Ascending aorta (tissue), 2 donors: ENCODE data around the gene AP3B2. TPM values are rescaled to one million over a fixed set of nuclear protein-coding genes. Genes with fewer than 3 reads are reported as not detected.

Experiments
- DNase-seq, 2 donors: peaks; one replicate each; pipeline ENCODE4 v3.0.0-alpha.2; 2019; ENCODE audit warnings: low spot score in 2 of 2
- H3K27ac ChIP-seq, 2 donors: fragments of 200-600 bp; sonication (generic); one replicate each; pipeline ENCODE4 v1.5.1; 2016 to 2017; ENCODE audit warnings: mild to moderate bottlenecking in 1 of 2
- H3K27me3 ChIP-seq: fragments of 200-600 bp; sonication (generic); one replicate; pipeline ENCODE4 v1.5.1; 2017
- H3K36me3 ChIP-seq, 2 donors: fragments of 200-600 bp; sonication (generic); one replicate each; pipeline ENCODE4 v1.5.1; 2016
- H3K4me1 ChIP-seq, 2 donors: fragments of 200-600 bp; sonication (generic); one replicate each; pipeline ENCODE4 v1.5.1; 2016 to 2017; ENCODE audit warnings: mild to moderate bottlenecking in 1 of 2
- H3K4me3 ChIP-seq, 2 donors: fragments of 200-600 bp; sonication (generic); one replicate each; pipeline ENCODE4 v1.5.1; 2016 to 2017; ENCODE audit warnings: mild to moderate bottlenecking in 1 of 2
- H3K9me3 ChIP-seq, 2 donors: fragments of 200-600 bp; sonication (generic); one replicate each; pipeline ENCODE4 v1.5.1; 2016
- CTCF ChIP-seq, 3 experiments: fragments of 200-600 bp in 2 of 3; fragments of 450-650 bp in 1 of 3; sonication (generic) in 2 of 3; IDR thresholded peaks; one replicate each; pipeline ENCODE4 v1.5.1; 2016 to 2019; ENCODE audit warnings: antibody characterized with exemption in 3 of 3, mild to moderate bottlenecking in 1 of 3, moderate library complexity in 1 of 3
- intact Hi-C: fragments of 100-400 bp; cut with DNase I; formaldehyde crosslinking; loops from one replicate; pipeline ENCODE4 v1.15.1; 2023
- total RNA-seq: library from RNA; depleted of rRNA; stranded (reverse); fragments of >200 nt; gene quantifications from one replicate; pipeline ENCODE4 v1.1.0, GENCODE V29; 2016

Gene AP3B2
- total RNA-seq, 1 donor from 2014 or later = not detected

- no peak for TF ChIP-seq CTCF (IDR thresholded peaks at IDR 0.05)
- no peak for DNase-seq
- no peak overlapping the region for H3K27ac ChIP-seq
- H3K4me1 ChIP-seq = peaks cover 5 to 7% of the 10 kb centered on the region in 2 donors
- H3K4me3 ChIP-seq = no peak overlapping the region
- H3K36me3 ChIP-seq = no peaks in the 10 kb centered on the region
- H3K9me3 ChIP-seq = no peaks in the 10 kb centered on the region
- H3K27me3 ChIP-seq = no peaks in the 10 kb centered on the region
- intact Hi-C loops = loop anchor here (2.0 kb wide), 1 partner anchor 40 kb away; the partner anchor contains the start of gene AP3B2
Observed at GRCh38 chr15:82748315-82748714, 38.6 kb upstream of the AP3B2 start.

- no peak for TF ChIP-seq CTCF (IDR thresholded peaks at IDR 0.05)
- Histone ChIP-seq H3K4me1 (no peaks in the 10 kb centered on the region), H3K4me3 (no peak overlapping the region), H3K27me3 (no peaks in the 10 kb centered on the region), H3K9me3 (no peaks in the 10 kb centered on the region), H3K27ac (no peak overlapping the region), H3K36me3 (no peaks in the 10 kb centered on the region)
- intact Hi-C loops = no loop called here
- DNase-seq = no peak
Observed at GRCh38 chr15:82743810-82744209, 34.1 kb upstream of the AP3B2 start.

- no peak for TF ChIP-seq CTCF (IDR thresholded peaks at IDR 0.05)
- no peaks in the 10 kb centered on the region for H3K4me1 ChIP-seq
- intact Hi-C loops = no loop called here
- H3K4me3 ChIP-seq = no peak overlapping the region
- no peak overlapping the region for H3K27ac ChIP-seq
- H3K9me3 ChIP-seq = no peaks in the 10 kb centered on the region
- no peak for DNase-seq
- peaks cover 0 to 2% of the 10 kb centered on the region in 2 donors for H3K36me3 ChIP-seq
- H3K27me3 ChIP-seq = no peaks in the 10 kb centered on the region
Observed at GRCh38 chr15:82742134-82742533, 32.5 kb upstream of the AP3B2 start.

GRCh38 chr15:82739086-82739485 is 29.4 kb upstream of the AP3B2 start:
- intact Hi-C loops = no loop called here
- Histone ChIP-seq H3K4me1 (no peaks in the 10 kb centered on the region), H3K27me3 (no peaks in the 10 kb centered on the region), H3K27ac (no peak overlapping the region), H3K36me3 (peaks cover 3% of the 10 kb centered on the region in 2 donors), H3K9me3 (no peaks in the 10 kb centered on the region), H3K4me3 (no peak overlapping the region)
- no peak for TF ChIP-seq CTCF (IDR thresholded peaks at IDR 0.05)
- no peak for DNase-seq

- intact Hi-C loops = no loop called here
- TF ChIP-seq CTCF (IDR thresholded peaks at IDR 0.05) = no peak
- Histone ChIP-seq H3K4me1 (no peaks in the 10 kb centered on the region), H3K9me3 (no peaks in the 10 kb centered on the region), H3K27me3 (no peaks in the 10 kb centered on the region), H3K27ac (no peak overlapping the region), H3K36me3 (peaks cover 3% of the 10 kb centered on the region in 2 donors), H3K4me3 (no peak overlapping the region)
- DNase-seq = no peak
Observed at GRCh38 chr15:82737975-82738374, 28.3 kb upstream of the AP3B2 start.

- no peaks in the 10 kb centered on the region for H3K4me1 ChIP-seq
- no peaks in the 10 kb centered on the region for H3K27me3 ChIP-seq
- H3K36me3 ChIP-seq = peaks cover 0 to 3% of the 10 kb centered on the region in 2 donors
- intact Hi-C loops = no loop called here
- H3K9me3 ChIP-seq = no peaks in the 10 kb centered on the region
- TF ChIP-seq CTCF (IDR thresholded peaks at IDR 0.05) = no peak
- H3K4me3 ChIP-seq = no peak overlapping the region
- DNase-seq = no peak
- H3K27ac ChIP-seq = no peak overlapping the region
Observed at GRCh38 chr15:82731527-82731926, 21.9 kb upstream of the AP3B2 start.
